D341Med (cell line): Measurements from ENCODE around the gene CDON.

Experiments
- DNase-seq: peaks from one replicate; pipeline ENCODE4 v3.0.0; 2012; ENCODE audit warnings: low spot score

CDON gene

DNA sequence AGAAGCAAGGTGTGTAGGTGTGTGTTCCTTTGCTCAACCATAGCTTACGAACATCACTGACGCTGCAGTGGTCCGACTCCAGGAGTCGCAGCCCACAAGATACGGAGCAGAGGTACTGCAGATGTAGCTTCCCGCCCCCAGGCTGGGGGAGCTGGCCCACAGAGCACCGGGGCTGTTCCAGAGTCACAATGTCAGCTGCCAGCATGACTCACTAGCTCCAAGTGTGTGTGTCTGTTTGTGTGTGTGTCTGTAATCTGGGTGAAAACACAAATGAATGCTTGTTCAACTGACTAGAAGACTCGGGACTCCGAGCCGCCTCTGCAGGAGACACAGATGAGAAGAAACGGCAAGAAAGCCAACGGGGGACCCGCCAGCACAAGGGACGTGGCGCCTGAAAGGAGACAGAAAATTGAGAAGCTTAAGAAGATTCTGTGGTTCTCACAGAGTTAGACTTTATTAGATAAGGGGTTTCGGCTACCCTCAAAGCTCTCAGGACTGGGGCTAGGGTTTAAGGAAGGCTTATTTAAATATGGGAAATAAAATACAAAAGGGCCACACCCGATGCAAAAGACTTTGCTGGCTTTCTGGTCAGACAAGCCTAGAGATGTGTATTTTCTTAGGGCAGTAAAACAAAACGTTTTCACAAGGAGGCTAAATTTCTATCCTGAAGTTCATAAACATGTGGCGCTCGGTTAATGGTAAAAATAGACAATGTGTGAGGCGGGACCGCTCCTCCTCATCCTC lies 106.1 kb downstream of the CDON start:
- no peak for DNase-seq

- DNase-seq, result no peak
Observed at GRCh38 chr11:125955856-125956255, 106.8 kb downstream of the CDON start.

DNA sequence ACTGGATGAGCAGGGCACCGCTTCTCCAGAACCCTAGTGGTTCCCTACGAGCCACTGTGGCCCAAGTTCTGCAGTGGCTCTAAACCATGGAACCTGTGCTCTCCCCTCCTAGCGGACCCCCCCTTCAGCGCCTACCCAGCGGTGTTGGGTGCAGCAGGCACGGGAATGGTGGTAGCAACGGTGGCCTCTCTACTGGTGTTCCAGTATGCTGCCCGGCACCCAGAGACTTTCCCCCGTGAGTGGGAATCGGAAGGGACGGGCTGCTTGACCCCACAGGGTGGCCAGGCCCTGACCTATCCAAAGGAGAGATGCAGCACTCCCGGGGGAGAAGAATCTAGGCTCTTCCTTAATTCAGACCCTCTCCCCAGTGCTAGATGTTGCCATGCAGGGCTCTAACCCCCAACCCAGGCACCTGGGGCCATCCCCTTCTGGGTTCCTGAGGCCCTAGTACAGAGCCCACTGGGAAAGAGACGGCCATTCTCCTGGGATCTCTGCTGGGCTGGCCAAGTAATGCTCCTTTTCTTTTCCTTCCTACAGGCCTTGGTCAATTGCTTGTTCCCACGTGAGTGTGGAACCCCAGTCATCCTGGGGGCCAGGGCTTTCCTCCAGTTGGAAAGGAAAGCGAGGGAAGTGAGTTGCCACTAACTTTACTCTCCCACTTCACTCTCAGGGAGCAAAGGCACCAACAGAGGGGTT lies 107.6 kb downstream of the CDON start:
- DNase-seq, result no peak

DNA sequence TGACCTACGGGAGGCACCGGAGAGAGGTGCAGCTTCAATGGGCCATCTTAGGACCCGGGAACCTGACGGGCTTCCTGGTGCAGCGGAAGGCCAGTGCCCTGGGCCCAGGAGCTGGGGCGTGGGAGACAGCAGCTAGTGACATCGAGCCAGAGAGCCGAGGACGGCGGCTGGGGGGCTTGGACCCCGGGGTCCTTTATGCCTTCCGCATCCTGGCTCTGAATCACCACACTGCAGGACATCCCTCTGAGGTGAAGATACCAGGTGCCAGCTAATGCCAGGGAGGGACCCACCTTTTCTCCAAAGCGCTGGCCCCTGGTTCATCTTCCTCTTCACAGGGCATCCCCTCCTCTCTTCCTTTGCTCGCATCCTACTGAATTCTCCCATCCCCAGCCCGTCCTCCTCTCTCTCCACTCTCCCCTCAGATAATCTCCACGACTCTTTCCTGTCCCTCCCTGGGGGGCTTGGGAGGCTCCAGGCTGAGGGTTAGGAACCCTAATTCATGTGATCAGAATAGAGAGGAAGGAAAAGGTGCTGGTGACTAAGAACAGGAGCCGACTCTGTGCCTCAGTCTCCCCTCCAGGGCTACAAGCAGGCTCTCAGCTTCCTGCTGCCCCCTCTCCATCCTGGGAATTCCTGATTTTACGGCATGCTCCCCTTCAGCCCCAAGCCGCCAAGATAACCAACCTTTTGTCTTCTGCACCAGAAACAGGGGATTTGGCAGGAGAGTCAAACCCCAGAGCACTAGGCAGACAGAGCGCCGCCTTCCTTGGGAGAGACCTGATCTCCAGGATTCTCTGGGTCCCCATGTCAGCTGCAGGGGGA lies 108.3 kb downstream of the CDON start:
- no peak for DNase-seq

- no peak for DNase-seq
Observed at GRCh38 chr11:125953401-125953935, 109.2 kb downstream of the CDON start.

DNA sequence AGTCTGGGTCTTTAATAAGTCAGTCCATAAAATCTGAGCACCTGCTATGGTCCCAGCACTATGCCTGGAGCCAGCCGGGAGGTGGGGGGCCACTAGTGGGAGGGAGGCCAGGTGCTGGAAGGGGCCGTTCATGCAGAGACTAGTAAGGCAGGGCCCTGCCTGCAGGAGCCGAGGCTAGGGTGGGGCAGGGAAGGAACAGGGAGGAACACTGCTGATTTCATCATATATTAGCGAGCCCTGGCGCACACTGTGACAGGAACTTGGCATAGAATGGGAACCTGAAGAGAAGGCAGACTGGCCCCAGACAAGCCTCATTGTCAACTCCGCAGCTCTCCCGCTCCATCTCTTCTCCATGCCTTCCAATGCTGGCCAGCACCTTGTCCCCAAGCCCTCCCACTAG lies 109.7 kb downstream of the CDON start:
- no peak for DNase-seq

- no peak for DNase-seq
Observed at GRCh38 chr11:125952559-125952958, 110.1 kb downstream of the CDON start.

DNA sequence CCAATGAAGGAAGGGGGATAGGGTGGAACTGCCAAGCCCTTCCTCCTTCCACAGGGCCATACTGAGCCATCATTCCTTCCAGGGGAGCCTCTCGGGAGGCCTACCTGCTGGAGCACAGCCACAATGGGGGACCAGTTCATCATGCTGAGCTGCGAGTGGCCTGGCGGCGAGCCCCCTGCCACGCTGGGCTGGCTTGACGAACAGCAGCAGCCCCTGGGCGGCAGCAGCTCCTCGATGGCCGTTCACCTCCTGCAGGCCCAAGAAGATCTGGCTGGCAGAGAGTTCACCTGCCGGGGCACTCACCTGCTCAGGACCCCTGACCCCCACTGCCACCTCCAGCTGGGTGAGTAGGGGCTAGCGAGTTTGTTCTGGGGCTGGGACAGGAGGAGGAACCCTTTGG lies 110.9 kb downstream of the CDON start:
- DNase-seq, result no peak

GRCh38 chr11:125950696-125951651 lies 111.7 kb downstream of the CDON start:
- no peak for DNase-seq

- DNase-seq, result no peak
Observed at GRCh38 chr11:125950178-125950490, 112.5 kb downstream of the CDON start.

GRCh38 chr11:125949271-125950177 lies 113.1 kb downstream of the CDON start:
- no peak for DNase-seq

DNA sequence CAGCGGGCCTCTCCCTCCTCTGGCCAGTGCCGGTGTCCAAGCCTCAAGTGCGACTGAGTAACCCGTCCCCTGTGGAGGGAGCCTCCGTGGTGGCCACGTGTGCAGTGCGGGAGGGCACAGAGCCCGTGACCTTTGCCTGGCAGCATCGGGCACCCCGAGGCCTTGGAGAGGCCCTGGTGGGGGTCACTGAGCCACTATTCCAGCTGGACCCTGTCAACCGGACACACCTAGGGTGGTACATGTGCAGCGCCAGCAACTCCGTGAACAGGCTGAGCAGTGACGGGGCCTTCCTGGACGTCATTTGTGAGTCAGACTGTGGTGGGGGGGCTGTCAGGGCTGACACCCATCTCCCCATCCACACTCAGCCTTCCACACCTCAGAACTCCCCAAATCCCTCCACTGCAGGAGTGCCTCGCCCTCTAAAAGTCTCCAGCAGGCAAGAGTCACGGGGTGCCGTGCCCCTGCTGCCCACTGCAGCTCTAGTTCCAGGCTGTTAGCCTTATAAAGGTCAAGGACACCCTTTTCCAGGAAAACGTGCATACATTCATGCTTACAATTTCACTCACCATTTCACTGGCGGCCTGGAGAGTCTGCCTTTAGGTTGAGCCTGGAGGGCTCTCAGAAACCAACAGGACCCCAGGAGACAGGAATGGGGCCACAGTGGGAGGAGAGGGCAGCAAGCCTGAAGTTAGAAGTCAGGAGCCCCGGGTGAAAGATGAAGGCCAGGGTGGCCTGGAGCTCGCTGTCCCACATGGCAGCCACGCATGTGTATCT lies 114.2 kb downstream of the CDON start:
- no peak for DNase-seq

- no peak for DNase-seq
Observed at GRCh38 chr11:125947419-125948277, 115.0 kb downstream of the CDON start.

DNA sequence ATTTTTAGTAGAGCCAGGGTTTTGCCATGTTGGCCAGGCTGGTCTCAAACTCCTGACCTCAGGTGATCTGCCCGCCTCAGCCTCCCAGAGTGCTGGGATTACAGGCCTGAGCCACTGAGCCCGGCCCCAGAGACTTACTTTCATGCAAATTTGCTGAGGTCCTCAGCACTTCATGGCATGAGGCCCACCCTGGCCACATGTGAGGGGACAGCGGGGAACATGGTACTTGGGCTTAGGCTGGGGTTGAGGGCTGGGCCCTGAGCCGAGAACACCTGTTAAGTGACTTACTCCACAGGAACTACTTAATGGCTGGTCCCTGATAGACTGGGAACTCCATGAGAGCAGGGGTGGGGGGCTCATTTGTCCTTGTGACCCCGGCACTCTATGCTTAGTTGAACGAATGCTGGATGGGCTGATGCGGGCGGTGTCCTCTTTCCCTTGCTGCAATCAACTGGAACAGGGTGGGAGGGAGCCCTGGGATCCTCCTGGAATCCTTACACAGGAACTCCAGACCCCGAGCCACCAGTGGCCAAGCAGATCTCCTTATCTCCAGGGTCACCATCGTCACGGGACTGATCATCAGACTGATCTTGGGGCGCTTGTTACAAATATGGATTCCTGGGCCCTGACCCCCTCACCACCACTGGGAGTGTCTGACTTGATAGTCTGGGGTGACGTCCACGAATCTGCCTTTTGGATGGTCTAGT lies 115.8 kb downstream of the CDON start:
- DNase-seq, result no peak

DNA sequence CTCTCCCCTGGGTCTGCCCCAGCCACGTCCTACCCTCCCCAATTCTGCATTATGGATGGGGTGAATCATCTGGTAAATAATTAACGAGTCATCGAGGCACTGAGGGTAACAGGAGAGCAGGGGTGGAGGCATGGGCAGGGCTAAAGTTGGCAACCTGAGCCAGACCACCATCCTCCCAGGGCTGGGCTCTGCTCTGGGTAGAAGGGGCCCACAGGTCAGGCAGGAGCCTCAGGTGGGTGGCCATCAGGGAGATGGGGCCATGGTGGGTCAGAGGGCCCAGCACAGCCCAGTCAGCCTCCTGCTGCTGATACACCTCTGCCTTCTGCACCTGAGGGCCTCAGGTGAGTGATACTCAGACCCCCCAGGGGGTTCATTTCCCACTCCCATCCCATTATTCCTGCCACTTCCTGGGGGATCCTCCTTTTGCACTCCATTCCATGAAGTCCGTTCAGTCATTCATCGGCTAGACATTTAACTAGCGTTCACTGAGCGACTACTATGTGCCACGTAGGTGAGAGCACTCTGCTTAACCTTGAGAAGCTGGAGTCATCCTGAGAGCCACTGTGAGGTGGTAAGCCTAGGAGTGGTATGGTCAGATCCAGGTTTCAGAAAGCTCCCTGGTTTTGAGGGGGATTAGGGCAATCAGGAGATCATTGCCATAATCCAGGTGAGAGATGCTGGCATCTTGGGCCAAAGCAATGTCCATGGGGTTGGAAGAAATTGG lies 116.7 kb downstream of the CDON start, which contains the start of gene VSIG10L2:
TSS of gene VSIG10L2 (plus strand) at position 248 of the 724 bp plus-strand sequence. CDS start at position 260, 12 bp downstream.
- no peak for DNase-seq

DNA sequence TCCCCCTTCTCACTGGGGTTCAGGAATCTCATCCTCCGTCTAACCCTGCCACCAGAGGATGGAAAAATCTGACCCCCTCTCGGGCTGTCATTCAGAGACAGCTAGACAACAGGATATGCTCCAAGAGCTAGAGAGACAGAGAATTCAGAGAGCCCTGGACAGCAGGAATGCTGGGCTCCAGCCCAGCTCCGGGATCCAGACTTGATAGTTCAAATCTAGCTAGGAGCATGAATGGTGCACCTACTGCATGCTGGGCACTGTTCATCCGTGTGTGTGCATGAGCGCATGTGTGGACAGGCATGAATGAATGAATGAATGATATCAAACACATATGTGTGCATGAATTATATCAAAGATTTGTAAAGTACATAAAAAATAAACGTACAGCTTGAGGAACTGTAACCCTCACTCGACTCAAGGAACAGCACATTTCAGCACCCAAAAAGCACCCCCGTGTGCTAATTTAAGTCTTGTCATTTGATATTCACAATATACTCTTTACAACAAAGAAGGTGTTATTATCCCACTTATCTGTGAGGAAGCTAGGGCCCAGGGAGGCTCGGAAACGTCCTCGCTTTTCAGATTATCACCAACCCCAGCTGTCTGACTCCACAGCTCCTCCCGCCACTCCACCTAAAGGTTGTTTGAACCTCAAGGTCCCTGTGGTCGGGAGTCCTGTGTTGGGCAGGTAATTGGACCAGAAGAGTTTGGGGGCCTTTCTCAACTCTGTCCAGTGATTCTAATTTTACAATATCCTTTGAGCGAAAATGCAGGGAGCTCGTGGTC lies 117.5 kb downstream of the CDON start:
- no peak for DNase-seq
